Endothelial cell of umbilical vein (primary cell): ENCODE data around the gene HCRT. TPM values are rescaled to one million over a fixed set of nuclear protein-coding genes. Genes with fewer than 3 reads are reported as not detected.

ENCODE experiments used
- BruUV-seq: library from RNA; stranded (reverse); fragments of 400-500 nt; replicated peaks from 2 replicates; lab custom pipeline; 2021; lab: Mats Ljungman, UMichigan
- CTCF ChIA-PET: fragments of 300-600, 350-600 bp; sonication (Branson Sonifier 250); formaldehyde crosslinking; loops from one replicate; lab custom pipeline; 2021; ENCODE audit warnings: antibody characterized with exemption, inconsistent platforms; lab: Charles Lee
- POLR2A ChIA-PET: fragments of 300-600, 350-600 bp; sonication (Branson Sonifier 250); formaldehyde crosslinking; loops from one replicate; lab custom pipeline; 2021; ENCODE audit warnings: antibody characterized with exemption, inconsistent platforms; lab: Charles Lee
- DNase-seq: peaks from one replicate; pipeline ENCODE4 v3.0.0-alpha.2; 2011; ENCODE audit warnings: low read depth, low spot score
- FAIRE-seq: peaks from 2 replicates; lab custom pipeline; 2011; peaks lifted over from hg19 to GRCh38; lab: Jason Lieb, UNC
- H2AFZ ChIP-seq: 2 replicates; pipeline ENCODE4 v1.6.0; 2012; ENCODE audit warnings: low read depth, low read length, control low read depth, inconsistent platforms
- H3K27ac ChIP-seq: 2 replicates; pipeline ENCODE4 v1.5.1; 2011; ENCODE audit warnings: low read depth, mild to moderate bottlenecking, control low read depth, low read length, moderate library complexity; ENCODE audit not compliant: insufficient read depth
- H3K27me3 ChIP-seq, 2 experiments: 2 replicates each; pipeline versions ENCODE4 v1.6.0 to v1.6.1; 2011; ENCODE audit warnings: low read length in 2 of 2, mixed read lengths in 1 of 2; ENCODE audit not compliant: control insufficient read depth in 2 of 2, insufficient read depth in 2 of 2
- H3K36me3 ChIP-seq, 2 experiments: 2 replicates in 1 of 2; 3 replicates in 1 of 2; pipeline ENCODE4 v1.5.1; 2011; ENCODE audit warnings: low read length in 2 of 2, mild to moderate bottlenecking in 1 of 2, moderate library complexity in 1 of 2; ENCODE audit not compliant: control insufficient read depth in 2 of 2, insufficient read depth in 2 of 2; ENCODE audit errors: extremely low read depth in 1 of 2
- H3K4me1 ChIP-seq: 3 replicates; pipeline ENCODE4 v1.5.1; 2011; ENCODE audit warnings: mild to moderate bottlenecking, low read length; ENCODE audit not compliant: control insufficient read depth, insufficient read depth; ENCODE audit errors: extremely low read depth
- H3K4me2 ChIP-seq: 2 replicates; pipeline ENCODE4 v1.6.1; 2011; ENCODE audit warnings: low read length, control low read depth, mixed read lengths; ENCODE audit not compliant: insufficient read depth
- H3K4me3 ChIP-seq, 3 experiments: fragments of 200-600 bp in 1 of 3; sonication (generic), shearing (Covaris generic) in 1 of 3; replicated peaks in 1 of 3; 2 replicates each; pipeline ENCODE4 v1.5.1; 2011 to 2016; ENCODE audit warnings: control low read depth in 3 of 3, low read length in 3 of 3, mild to moderate bottlenecking in 2 of 3, inconsistent platforms in 1 of 3, low read depth in 1 of 3, moderate library complexity in 1 of 3; ENCODE audit not compliant: insufficient read depth in 1 of 3
- H3K79me2 ChIP-seq: 2 replicates; pipeline ENCODE4 v1.6.0; 2012; ENCODE audit warnings: low read length, inconsistent platforms; ENCODE audit not compliant: control insufficient read depth, insufficient read depth
- H3K9ac ChIP-seq: replicated peaks from 2 replicates; pipeline ENCODE3; 2011; ENCODE audit warnings: low read length, control low read depth; ENCODE audit not compliant: insufficient read depth; ENCODE audit errors: extremely low read depth
- H3K9me1 ChIP-seq: replicated peaks from 3 replicates; pipeline ENCODE4 v1.6.0; 2011; ENCODE audit warnings: mild to moderate bottlenecking, low read length; ENCODE audit not compliant: control insufficient read depth, insufficient read depth; ENCODE audit errors: extremely low read depth
- H3K9me3 ChIP-seq: replicated peaks from 2 replicates; pipeline ENCODE4 v1.5.1; 2012; ENCODE audit warnings: low read length, inconsistent platforms; ENCODE audit not compliant: control insufficient read depth, insufficient read depth
- H4K20me1 ChIP-seq: replicated peaks from 2 replicates; pipeline ENCODE3; 2011; ENCODE audit warnings: mild to moderate bottlenecking, low read length; ENCODE audit not compliant: control insufficient read depth, insufficient read depth; ENCODE audit errors: extremely low read depth
- EZH2 ChIP-seq: IDR thresholded peaks from 2 replicates; pipeline ENCODE4 v1.6.1; 2012; ENCODE audit warnings: borderline replicate concordance, low read depth, mild to moderate bottlenecking, moderate library complexity, low read length, inconsistent platforms; ENCODE audit not compliant: severe bottlenecking
- FOS ChIP-seq: IDR thresholded peaks from 2 replicates; pipeline ENCODE4 v1.6.1; 2011; ENCODE audit warnings: mild to moderate bottlenecking, low read length, moderate library complexity, borderline replicate concordance; ENCODE audit not compliant: insufficient read depth
- GATA2 ChIP-seq: IDR thresholded peaks from 2 replicates; pipeline ENCODE4 v1.7.0; 2011; ENCODE audit warnings: low read depth, mild to moderate bottlenecking, moderate library complexity, mixed read lengths, low read length; ENCODE audit not compliant: insufficient read length, insufficient read depth
- JUN ChIP-seq: IDR thresholded peaks from 2 replicates; pipeline ENCODE4 v1.6.1; 2011; ENCODE audit warnings: borderline replicate concordance, low read depth; ENCODE audit not compliant: insufficient read length, insufficient read depth
- MYC ChIP-seq: IDR thresholded peaks from one replicate; pipeline ENCODE4 v1.6.1; 2011; ENCODE audit warnings: mild to moderate bottlenecking, low read depth, low read length
- POLR2A ChIP-seq: IDR thresholded peaks from 2 replicates; pipeline ENCODE4 v1.6.1; 2012; ENCODE audit warnings: low read depth, mild to moderate bottlenecking, control low read depth, low read length
- POLR2AphosphoS5 ChIP-seq: IDR thresholded peaks from 2 replicates; pipeline ENCODE4 v1.6.1; 2012; ENCODE audit warnings: low read depth, mild to moderate bottlenecking, control low read depth, low read length, moderate library complexity; ENCODE audit not compliant: insufficient read depth
- dilution Hi-C: fragments of 300-500 bp; cut with MboI; formaldehyde crosslinking; loops from one replicate; pipeline ENCODE4 v1.15.0; 2019; ENCODE audit warnings: low sequenced_read_pairs; ENCODE audit not compliant: extremely low pct_ligation_motif_present
- intact Hi-C: fragments of 100-400 bp; cut with micrococcal nuclease; formaldehyde crosslinking; loops from one replicate; pipeline ENCODE4 v1.10.0; 2022
- polyA plus RNA-seq, 4 experiments: library from polyadenylated mRNA; depleted of rRNA in 3 of 4; stranded (reverse) in 3 of 4; unstranded in 1 of 4; fragments of >200 nt; gene quantifications; 2 replicates each; pipeline versions ENCODE4 v1.2.1 to v1.2.3, GENCODE V29; 2011 to 2012; ENCODE audit warnings: missing spikeins in 1 of 4
- total RNA-seq: library from RNA; stranded (reverse); gene quantifications from 2 replicates; pipeline ENCODE4 v1.2.3, GENCODE V29; 2021
- TF ChIP-seq, protein P1 (sequence below): IDR thresholded peaks from 2 replicates; pipeline ENCODE4 v1.6.1; 2011; ENCODE audit not compliant: insufficient read depth, insufficient read length
- TF ChIP-seq, protein P2 (sequence below), 2 donors: IDR thresholded peaks; 1 replicate in 1 of 2; 2 replicates in 1 of 2; pipeline ENCODE4 v1.5.1; 2011; ENCODE audit warnings: low read length in 2 of 2, mild to moderate bottlenecking in 2 of 2, moderate library complexity in 2 of 2, control low read depth in 1 of 2, inconsistent platforms in 1 of 2, low read depth in 1 of 2; ENCODE audit not compliant: insufficient read depth in 1 of 2; ENCODE audit errors: extremely low read depth in 1 of 2

Gene HCRT
- total and polyA plus RNA-seq, 2 donors (not counting 3 experiments of a cell fraction or from before 2014, with no cell fraction given), result not detected

DNA sequence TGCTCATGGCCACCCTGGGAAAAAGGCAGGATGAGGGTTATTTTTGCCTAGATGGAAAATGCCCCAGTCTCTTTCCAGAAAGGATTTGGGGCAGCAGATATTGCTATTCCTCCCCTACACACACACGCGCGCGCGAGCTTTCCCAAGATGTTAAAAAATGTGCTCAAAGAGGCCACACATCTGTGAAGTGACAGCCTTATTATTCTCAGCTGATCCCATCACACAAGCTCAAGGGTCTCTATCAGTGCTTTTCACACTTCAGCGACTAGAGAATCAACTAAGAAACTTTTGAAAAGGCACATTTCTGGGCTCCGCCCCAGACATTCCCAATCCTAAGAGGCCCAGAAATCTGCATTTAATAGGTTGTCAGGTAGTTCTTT, 24.7 kb downstream of the HCRT start:
- FAIRE-seq, result no peak
- peaks cover 3% of the 10 kb centered on the region for H3K4me1 ChIP-seq
- POLR2A ChIA-PET, result no interaction called here

More for the DNA sequence above, 24.7 kb downstream of the HCRT start:
- H4K20me1 ChIP-seq, result no peaks in the 10 kb centered on the region
- no peak overlapping the region for H3K9ac ChIP-seq
- no peak overlapping the region for H2AFZ ChIP-seq
- no TSS peak for BruUV-seq
- H3K27ac ChIP-seq, result no peak overlapping the region
- dilution Hi-C loops, result no loop called here
- no peaks in the 10 kb centered on the region for H3K36me3 ChIP-seq
- no peaks in the 10 kb centered on the region for H3K9me3 ChIP-seq
- CTCF ChIA-PET, result interaction anchor here (0.6 kb wide), 1 partner anchor 143 kb away, joined by 3 read pairs; the partner anchor contains the start of gene DNAJC7
- TF ChIP-seq GATA2 (no peak), EZH2 (no peak), JUN (no peak), FOS (no peak), POLR2A (no peak), POLR2AphosphoS5 (no peak), MYC (no peak)
- TF ChIP-seq, protein P1, sequence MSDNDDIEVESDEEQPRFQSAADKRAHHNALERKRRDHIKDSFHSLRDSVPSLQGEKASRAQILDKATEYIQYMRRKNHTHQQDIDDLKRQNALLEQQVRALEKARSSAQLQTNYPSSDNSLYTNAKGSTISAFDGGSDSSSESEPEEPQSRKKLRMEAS, result no peak
- TF ChIP-seq, protein P2, sequence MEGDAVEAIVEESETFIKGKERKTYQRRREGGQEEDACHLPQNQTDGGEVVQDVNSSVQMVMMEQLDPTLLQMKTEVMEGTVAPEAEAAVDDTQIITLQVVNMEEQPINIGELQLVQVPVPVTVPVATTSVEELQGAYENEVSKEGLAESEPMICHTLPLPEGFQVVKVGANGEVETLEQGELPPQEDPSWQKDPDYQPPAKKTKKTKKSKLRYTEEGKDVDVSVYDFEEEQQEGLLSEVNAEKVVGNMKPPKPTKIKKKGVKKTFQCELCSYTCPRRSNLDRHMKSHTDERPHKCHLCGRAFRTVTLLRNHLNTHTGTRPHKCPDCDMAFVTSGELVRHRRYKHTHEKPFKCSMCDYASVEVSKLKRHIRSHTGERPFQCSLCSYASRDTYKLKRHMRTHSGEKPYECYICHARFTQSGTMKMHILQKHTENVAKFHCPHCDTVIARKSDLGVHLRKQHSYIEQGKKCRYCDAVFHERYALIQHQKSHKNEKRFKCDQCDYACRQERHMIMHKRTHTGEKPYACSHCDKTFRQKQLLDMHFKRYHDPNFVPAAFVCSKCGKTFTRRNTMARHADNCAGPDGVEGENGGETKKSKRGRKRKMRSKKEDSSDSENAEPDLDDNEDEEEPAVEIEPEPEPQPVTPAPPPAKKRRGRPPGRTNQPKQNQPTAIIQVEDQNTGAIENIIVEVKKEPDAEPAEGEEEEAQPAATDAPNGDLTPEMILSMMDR (IDR thresholded peaks at IDR 0.05; ENCODE audit: extremely low read depth in 1 of 2, insufficient read depth in 1 of 2, low read depth in 1 of 2, low read length in 2 of 2), result no peak
- intact Hi-C loops, result no loop called here
- DNase-seq, result no peak
- H3K4me3 ChIP-seq, result no peak overlapping the region
- H3K79me2 ChIP-seq, result no peaks in the 10 kb centered on the region
- H3K27me3 ChIP-seq, result no peaks in the 10 kb centered on the region
- H3K4me2 ChIP-seq, result no peak overlapping the region
- H3K9me1 ChIP-seq, result no peaks in the 10 kb centered on the region
